Thyroid gland (tissue), 4 donors: ENCODE measurements around the gene SUPT5H. TPM values are rescaled to one million over a fixed set of nuclear protein-coding genes. Genes with fewer than 3 reads are reported as not detected.

Experiments used
- DNase-seq, 2 donors: peaks; one replicate each; pipeline ENCODE4 v3.0.0-alpha.2; 2019
- H3K27ac ChIP-seq, 3 donors: fragments of 200-600 bp; sonication (generic); 1 replicate in 2 of 3; 2 replicates in 1 of 3; pipeline ENCODE4 v1.5.1; 2016 to 2019; ENCODE audit warnings: mild to moderate bottlenecking in 1 of 3, moderate library complexity in 1 of 3
- H3K27me3 ChIP-seq: fragments of 200-600 bp; sonication (generic); one replicate; pipeline ENCODE4 v1.5.1; 2019
- H3K36me3 ChIP-seq, 2 donors: fragments of 200-600 bp; sonication (generic); one replicate each; pipeline ENCODE4 v1.5.1; 2016 to 2019
- H3K4me1 ChIP-seq, 2 donors: fragments of 200-600 bp; sonication (generic); one replicate each; pipeline ENCODE4 v1.5.1; 2017 to 2019
- H3K4me3 ChIP-seq, 3 donors: fragments of 200-600 bp; sonication (generic); replicated peaks in 1 of 3; 1 replicate in 2 of 3; 2 replicates in 1 of 3; pipeline ENCODE4 v1.5.1; 2016; ENCODE audit warnings: mild to moderate bottlenecking in 1 of 3
- H3K9me3 ChIP-seq: fragments of 200-600 bp; sonication (generic); one replicate; pipeline ENCODE4 v1.5.1; 2017
- POLR2A ChIP-seq, 2 donors: fragments of 450-650 bp; IDR thresholded peaks; one replicate each; pipeline ENCODE4 v1.6.1; 2017; ENCODE audit warnings: antibody characterized with exemption in 2 of 2, mild to moderate bottlenecking in 2 of 2, moderate library complexity in 1 of 2
- WGBS, 2 donors: methylation state at CpG; one replicate each; pipeline ENCODE4 v1.1.5; 2017; 5-methylcytosine and 5-hydroxymethylcytosine counted together
- intact Hi-C: fragments of 100-400 bp; cut with DNase I; formaldehyde crosslinking; loops from one replicate; pipeline ENCODE4 v1.15.1; 2023
- total RNA-seq, 4 donors: library from RNA; depleted of rRNA; stranded (reverse); fragments of >200 nt; gene quantifications; one replicate each; pipeline ENCODE4 v1.2.3, GENCODE V29; 2016
- TF ChIP-seq, protein P1 (sequence below), 6 experiments: fragments of 200-600 bp in 3 of 6; fragments of 450-650 bp in 3 of 6; sonication (generic) in 3 of 6; IDR thresholded peaks; one replicate each; pipeline ENCODE4 v1.5.1; 2016 to 2019; ENCODE audit warnings: antibody characterized with exemption in 6 of 6, mild to moderate bottlenecking in 2 of 6, inconsistent platforms in 1 of 6, moderate library complexity in 1 of 6

SUPT5H gene
- total RNA-seq, 4 donors from 2014 or later = 93.6 to 203 (median 116) TPM

- Histone ChIP-seq H3K27me3 (no peaks in the 10 kb centered on the region), H3K27ac (no peak overlapping the region), H3K4me3 (no peak overlapping the region), H3K4me1 (no peaks in the 10 kb centered on the region), H3K9me3 (no peaks in the 10 kb centered on the region), H3K36me3 (peaks cover 91 to 100% of the 10 kb centered on the region in 2 donors)
- 87 to 91% methylated on average over 7 to 11 of the region's 11 CpGs for whole genome bisulfite sequencing, 2 donors
- TF ChIP-seq, protein P1, sequence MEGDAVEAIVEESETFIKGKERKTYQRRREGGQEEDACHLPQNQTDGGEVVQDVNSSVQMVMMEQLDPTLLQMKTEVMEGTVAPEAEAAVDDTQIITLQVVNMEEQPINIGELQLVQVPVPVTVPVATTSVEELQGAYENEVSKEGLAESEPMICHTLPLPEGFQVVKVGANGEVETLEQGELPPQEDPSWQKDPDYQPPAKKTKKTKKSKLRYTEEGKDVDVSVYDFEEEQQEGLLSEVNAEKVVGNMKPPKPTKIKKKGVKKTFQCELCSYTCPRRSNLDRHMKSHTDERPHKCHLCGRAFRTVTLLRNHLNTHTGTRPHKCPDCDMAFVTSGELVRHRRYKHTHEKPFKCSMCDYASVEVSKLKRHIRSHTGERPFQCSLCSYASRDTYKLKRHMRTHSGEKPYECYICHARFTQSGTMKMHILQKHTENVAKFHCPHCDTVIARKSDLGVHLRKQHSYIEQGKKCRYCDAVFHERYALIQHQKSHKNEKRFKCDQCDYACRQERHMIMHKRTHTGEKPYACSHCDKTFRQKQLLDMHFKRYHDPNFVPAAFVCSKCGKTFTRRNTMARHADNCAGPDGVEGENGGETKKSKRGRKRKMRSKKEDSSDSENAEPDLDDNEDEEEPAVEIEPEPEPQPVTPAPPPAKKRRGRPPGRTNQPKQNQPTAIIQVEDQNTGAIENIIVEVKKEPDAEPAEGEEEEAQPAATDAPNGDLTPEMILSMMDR (IDR thresholded peaks at IDR 0.05) = no peak
- no peak for TF ChIP-seq POLR2A (IDR thresholded peaks at IDR 0.05)
- no peak for DNase-seq
- intact Hi-C loops = no loop called here
Observed at GRCh38 chr19:39469036-39469435, 23.7 kb downstream of the SUPT5H start.

DNA sequence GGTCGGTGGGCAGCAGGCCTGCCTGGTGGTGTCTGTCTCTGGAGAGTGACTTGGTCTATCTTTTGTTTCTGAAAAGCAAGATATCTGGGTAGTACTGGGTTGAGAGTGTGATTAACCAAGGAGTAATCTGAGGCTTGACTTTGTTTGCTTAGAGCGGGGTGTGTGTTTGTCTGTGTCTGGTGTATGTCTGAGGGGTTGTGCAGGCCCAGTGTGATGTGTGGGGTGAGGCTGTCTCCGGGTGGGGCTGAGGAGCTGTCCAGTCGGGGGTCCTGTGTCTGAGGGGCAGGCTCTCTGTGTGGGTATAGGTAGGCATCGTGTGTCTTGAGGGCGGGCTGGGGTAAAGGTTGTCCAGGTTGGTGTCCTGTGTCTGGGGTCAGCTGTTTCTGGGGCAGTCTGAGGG is 24.2 kb downstream of the SUPT5H start:
- intact Hi-C loops = no loop called here

DNA sequence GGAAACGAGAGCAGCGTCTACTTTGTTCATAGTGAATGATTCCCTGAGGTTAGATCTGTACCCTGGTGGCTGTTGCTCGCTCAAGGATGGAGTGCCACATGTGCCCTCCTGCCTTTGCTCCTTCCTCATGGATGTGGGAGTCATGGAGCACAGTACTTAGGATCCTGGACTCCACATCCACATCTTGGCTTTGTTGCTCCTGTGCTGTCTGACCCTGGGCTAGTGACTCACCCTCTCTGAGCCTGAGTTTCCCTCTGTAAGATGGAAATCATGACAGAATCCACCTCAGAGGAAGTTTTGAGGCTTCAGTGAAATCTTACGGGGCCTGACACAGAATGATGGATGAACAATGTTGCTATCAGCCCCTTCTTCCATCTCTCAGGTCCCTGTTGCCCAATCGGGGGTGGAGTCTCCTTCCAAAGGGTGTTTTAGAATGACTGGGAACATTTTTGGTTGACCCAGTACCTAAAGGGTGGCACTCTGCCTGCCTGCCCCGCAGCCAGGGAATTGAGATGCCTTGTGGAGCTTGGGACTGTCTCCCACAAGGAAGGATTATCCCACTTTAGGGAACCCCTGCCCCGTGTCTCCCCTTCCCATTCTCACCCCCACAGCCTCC is 25.4 kb downstream of the SUPT5H start:
- no peaks in the 10 kb centered on the region for H3K27me3 ChIP-seq
- intact Hi-C loops = no loop called here
- no peaks in the 10 kb centered on the region for H3K9me3 ChIP-seq
- no peak for DNase-seq
- H3K36me3 ChIP-seq = peaks cover 87 to 94% of the 10 kb centered on the region in 2 donors
- no peak overlapping the region for H3K4me3 ChIP-seq
- WGBS, 2 donors = 90 to 95% methylated on average over 5 to 7 of the region's 7 CpGs
- H3K27ac ChIP-seq = no peak overlapping the region
- H3K4me1 ChIP-seq = no peaks in the 10 kb centered on the region
- TF ChIP-seq, protein P1 (IDR thresholded peaks at IDR 0.05) = no peak

More for the DNA sequence above, 24.2 kb downstream of the SUPT5H start:
- no peak overlapping the region for H3K27ac ChIP-seq
- no peaks in the 10 kb centered on the region for H3K4me1 ChIP-seq
- H3K36me3 ChIP-seq = peaks cover 94 to 100% of the 10 kb centered on the region in 2 donors
- TF ChIP-seq, protein P1 (IDR thresholded peaks at IDR 0.05) = no peak
- TF ChIP-seq POLR2A (IDR thresholded peaks at IDR 0.05) = no peak
- no peak overlapping the region for H3K4me3 ChIP-seq
- H3K9me3 ChIP-seq = no peaks in the 10 kb centered on the region
- DNase-seq = no peak
- 90 to 91% methylated on average over 6 of the region's 6 CpGs for WGBS, 2 donors
- no peaks in the 10 kb centered on the region for H3K27me3 ChIP-seq

DNA sequence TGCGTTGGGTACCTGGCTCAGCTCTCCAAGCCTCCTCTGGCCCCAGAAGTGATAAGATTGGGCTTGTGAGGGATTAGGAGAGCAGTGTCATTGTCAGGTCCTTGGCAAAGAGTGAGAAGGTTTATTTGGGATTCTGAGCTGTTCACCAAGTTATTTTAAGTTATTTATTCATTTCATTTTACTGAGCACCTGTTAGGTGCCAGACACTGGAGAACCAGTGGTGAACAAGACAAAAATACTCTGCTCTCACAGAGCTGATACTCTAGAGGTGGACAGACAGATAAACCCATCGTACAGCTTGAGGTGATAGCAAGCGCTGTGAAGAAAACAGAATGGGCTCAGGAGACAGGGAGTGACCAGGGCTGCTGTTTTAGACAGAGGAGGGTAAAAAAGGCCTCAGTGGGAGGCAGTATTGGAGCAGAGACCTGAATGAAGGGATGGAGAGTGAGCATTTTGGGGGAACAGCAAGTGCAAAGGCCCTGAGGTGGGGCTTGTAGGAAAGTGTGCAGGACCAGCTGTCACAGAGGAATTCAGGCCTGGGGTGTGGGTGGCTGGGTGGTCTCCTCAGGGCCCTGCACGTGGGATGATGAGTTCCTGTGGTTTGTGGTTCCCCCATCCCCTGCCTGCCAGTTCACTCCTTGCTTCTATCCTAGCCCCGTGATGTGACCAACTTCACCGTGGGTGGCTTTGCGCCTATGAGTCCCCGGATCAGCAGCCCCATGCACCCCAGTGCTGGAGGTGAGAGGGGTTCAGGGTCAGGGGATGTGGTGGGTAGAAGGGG is 26.6 kb downstream of the SUPT5H start:
- TF ChIP-seq, protein P1 (IDR thresholded peaks at IDR 0.05) = no peak
- no peak for TF ChIP-seq POLR2A (IDR thresholded peaks at IDR 0.05)
- Histone ChIP-seq H3K27me3 (no peaks in the 10 kb centered on the region), H3K36me3 (peaks cover 83 to 86% of the 10 kb centered on the region in 2 donors), H3K4me3 (no peak overlapping the region), H3K9me3 (no peaks in the 10 kb centered on the region), H3K27ac (no peak overlapping the region), H3K4me1 (no peaks in the 10 kb centered on the region)
- 89 to 95% methylated on average over 8 of the region's 8 CpGs for WGBS, 2 donors
- intact Hi-C loops = loop anchor here (2.0 kb wide), 1 partner anchor 61 kb away; the partner anchor contains the start of gene EID2B
- no peak for DNase-seq
